Activated CD4-positive, alpha-beta T cell treated with anti-CD3 and anti-CD28 coated beads for 48 hours (primary cell): ENCODE results near the gene FBXO11.
"Not testable (repeated sequence)": the region's sequence is repeated elsewhere in the genome, so short reads cannot be mapped to it uniquely, and the experiment has no call there.

Experiments
- DNase-seq: peaks from one replicate; pipeline ENCODE4 v3.0.0-alpha.2; 2020

FBXO11 gene

DNA sequence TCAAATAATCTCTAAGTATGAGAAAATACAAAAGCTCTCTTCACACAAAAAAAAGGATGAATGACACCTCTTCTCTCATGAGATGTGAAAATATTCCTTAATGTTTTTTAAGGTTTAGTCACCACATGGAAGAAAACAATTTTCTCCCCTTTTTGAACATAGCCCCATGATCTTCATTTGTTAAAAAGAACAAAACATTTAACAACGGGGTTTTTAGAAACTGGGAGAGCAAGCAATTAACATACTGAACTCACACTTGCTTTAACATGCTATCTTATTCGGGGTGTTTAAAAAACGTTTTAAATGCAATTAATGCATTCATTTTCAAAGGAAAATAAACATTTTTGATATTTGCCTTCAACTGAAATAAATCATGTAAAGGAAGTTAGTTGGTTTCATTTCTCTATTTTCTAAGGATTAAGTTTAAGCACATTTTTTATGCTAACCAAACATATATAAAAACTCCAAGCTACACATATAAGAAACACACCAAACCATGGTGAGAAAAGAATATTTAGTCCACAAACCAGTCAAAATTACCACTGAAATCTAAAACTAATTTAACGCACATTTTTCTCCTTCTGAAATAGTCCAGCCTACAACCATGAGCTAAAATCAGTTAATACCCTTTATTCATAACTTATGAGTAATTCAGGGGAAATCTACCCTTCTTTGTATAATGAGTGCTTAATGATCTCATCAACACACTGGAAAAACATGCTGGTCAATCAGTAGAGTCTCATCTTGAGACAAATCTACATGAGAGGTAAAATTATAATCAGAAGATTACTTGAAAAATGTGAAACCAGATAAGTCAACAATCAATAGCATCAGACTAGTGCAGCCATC, 8.2 kb downstream of the FBXO11 start:
- no peak for DNase-seq

DNA sequence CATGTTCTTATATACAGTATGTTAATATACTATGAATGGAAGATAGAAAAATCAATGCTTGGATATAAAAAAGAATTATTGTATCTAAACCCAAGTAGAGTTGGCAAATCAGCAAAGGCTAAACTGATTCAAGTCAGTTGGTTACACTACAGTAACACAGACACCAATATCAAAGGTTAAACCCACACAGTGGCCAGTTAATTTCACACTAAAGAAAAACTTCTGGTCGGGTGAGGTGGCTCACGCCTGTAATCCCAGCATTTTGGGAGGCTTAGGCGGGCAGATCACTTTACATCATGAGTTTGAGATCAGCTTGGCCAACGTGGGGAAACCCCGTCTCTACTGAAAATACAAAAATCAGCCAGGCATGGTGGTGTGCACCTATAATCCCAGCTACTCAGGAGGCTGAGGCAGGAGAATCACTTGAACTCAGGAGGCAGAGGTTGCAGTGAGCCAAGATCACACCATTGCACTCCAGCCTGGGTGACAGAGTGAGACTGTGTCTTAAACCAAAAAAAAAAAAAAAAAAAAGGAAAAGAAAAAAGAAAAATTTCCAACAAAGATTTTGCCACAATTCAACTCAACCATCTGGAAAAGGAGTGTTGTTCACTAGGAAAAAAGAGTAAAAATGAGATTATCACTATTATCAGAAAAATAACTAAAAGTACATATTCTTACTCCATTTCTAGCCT, 9.0 kb downstream of the FBXO11 start:
- DNase-seq, result peak; percentile 24

DNA sequence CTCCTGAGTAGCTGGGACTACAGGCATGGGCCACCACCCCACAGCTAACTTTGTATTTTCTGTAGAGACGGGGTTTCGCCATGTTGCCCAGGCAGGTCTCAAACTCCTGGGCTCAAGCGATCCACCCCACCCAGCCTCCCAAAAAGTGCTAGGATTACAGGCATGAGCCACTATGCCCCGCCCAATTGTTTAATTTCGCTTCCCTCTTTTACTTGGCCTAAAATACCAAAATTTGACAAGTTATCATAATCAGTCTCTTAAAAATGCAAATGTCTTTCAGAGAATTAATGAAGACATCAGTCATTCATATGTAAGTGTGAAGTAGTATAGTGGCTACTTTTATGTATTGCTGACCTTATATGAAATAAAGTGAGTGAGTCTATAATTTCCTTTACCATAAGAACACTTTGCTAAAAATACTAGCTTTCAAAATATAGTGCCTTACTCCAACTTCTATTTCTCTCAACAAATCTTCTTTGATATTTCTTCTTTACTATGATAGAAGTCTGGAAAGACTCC, 9.8 kb downstream of the FBXO11 start:
- DNase-seq, result no peak

DNA sequence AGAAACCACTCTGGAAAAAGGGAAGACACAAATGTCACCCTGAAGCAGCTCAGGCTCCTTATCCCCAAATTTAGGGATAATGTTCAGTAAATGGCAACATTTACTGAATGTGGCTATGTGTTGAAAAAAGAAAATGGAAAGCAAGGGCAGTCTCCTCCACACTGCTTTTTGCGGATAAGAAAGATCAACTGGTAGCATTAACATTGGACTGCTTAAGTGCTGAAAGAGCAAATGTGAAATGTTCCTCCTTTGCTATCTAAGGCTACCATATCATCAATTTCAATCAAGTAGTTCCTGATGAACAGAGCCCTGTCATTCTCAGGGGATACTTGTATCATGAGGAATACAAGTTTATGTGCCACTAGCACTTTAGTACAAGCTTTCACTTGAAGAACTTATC, 12.5 kb downstream of the FBXO11 start:
- no peak for DNase-seq

DNA sequence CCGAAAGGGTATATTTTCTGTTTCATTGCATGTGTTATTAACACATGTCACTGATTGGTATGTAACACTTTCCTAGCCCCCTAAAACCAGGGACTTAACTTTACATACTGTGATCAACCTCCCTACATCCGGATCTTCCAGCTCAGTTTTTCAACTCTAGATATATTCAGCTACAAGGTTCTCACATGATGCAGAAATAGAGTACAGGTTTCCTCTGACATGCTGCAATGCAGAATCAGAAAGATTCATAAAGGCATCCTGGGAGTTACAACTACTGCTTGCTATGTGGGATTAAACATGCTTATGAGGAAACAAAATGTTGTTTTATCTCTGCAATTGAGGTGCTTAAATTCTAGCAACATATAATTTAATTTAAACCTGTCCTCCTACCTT, 14.0 kb downstream of the FBXO11 start:
- DNase-seq, result no peak

DNA sequence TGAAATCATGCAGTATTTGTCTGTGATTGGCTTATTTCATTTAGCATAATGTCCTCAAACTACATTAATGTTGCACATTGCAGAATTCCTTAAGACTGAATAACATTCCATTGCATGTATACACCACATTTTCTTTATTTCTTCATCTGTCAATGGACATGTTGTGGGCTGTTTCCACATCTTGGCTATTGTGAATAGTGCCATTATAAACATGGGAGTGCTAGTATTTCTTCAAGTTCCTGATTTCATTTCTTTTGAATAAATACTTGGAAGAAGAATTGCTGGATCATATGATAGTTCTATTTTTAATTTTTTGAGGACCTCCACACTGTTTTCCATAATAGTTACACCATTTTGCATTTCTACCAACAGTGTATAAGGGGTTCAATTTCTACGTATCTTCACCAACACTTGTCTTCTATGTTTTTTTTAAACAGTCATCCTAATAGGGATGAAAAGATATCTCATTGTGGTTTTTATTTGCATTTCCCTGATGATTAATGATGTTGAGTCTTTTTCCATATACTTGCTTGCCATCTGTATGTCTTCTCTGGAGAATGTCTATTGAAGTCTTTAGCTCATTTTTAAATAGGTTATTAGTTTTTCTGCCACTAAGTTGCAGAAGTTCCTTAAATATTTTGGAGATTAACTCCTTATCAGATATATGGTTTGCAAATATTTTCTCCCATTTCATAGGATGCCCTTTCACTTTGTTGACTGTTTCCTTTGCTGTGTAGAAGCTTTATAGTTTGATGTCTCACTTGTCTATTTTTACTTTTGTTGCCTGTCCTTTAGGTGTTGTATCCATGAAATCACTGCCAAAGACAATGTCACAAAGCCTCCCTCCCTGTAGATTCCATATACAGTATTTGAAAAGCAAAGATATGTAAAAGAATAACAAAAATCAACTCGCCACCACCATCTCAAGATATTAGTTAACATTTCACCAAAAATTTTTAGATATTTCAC, 14.6 kb downstream of the FBXO11 start:
- DNase-seq, result no peak

DNA sequence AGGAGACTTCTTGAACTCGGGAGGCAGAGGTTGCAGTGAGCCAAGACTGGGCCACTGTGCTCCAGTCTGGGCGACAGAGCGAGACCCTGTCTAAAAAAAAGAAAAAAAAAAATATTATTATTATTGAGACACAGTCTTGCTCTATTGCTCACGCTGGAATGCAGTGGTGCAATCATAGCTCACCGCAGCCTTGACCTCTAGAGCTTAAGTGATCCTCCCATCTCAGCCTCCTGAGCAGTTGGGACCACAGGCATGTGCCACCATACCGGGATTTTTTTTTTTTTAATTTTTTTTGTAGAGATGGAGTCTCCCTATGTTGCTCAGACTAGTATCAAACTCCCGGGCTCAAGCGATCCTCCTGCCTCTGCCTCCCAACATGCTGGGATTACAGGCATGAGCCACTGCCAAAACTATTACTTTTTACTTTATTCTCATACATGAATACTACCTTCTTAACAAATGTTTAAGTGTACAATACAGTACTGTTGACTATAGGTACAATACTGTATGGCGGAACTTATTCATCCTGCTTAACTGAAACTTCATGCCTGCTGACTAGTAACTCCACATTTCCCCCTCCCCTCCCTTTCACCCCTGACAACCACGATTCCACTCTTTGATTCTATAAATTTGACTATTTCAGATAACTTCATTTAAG, 15.5 kb downstream of the FBXO11 start:
- DNase-seq, result no peak

DNA sequence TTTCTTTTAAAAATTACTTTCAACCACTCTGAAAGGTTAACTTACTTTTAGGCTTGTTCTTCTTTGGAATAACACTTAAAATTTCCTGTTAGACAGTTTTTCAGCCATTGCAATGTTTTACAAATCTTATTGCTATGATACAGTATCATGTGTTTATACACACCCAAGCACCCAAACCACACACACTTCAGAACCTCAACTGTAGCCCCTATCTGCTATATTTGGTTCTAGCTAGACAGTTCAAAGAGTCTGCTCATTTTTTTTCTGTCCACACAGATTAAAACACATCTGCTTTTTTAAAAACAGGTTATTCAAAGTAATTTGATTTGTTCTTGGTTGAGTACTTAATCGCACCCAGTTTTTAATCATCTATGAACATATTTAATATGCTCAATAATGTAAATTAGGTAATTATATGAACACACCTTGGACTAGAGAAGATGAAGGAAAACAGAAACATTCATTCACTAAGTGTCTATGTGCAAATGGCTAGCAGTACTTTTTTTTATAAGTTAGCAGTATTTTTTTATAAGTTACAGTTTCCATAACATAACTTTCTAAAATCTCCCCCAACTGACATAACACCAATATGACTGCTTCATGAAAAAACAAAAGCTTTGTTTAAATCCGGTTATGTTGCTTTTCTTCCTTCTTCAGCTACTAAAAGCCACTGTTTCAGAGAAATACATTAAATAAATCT, 17.6 kb downstream of the FBXO11 start:
- DNase-seq, result no peak

DNA sequence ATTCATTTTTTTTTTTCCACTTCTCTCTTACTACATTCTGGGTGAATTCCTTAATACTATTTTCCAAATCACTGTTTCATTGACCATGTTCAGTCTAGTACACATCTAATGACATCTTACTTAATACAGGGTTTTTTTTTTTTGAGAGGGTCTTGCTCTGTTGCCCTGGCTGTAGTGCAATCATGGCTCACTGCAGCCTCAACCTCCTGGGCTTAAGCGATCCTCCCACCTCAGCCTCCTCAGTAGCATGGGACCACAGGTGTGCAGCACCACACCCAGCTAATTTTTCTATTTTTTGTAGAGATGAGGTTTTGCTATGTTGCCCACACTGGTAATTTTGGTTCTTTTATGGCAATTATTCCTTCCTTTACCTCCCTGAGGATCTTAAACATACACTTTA, 29.4 kb downstream of the FBXO11 start:
- no peak for DNase-seq

DNA sequence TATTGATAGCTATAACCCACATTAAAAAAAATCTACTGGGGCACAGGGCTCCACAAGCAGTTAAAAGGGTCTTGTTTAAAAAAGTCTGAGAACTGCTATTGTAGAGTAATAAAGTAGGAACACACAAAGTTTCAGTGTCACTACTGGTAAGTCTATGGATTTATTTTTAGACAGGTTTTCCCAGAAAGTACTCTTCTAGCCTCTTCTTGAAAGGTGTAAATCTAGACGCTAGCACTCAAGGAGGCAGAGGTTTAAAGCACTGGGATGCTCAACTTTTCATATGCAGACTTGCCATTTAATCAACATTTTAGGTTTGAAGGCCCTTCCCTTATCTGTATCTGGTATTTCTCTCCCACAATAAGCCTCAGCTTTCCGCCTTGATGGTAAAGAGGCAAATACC, 33.4 kb downstream of the FBXO11 start:
- DNase-seq, result no peak

DNA sequence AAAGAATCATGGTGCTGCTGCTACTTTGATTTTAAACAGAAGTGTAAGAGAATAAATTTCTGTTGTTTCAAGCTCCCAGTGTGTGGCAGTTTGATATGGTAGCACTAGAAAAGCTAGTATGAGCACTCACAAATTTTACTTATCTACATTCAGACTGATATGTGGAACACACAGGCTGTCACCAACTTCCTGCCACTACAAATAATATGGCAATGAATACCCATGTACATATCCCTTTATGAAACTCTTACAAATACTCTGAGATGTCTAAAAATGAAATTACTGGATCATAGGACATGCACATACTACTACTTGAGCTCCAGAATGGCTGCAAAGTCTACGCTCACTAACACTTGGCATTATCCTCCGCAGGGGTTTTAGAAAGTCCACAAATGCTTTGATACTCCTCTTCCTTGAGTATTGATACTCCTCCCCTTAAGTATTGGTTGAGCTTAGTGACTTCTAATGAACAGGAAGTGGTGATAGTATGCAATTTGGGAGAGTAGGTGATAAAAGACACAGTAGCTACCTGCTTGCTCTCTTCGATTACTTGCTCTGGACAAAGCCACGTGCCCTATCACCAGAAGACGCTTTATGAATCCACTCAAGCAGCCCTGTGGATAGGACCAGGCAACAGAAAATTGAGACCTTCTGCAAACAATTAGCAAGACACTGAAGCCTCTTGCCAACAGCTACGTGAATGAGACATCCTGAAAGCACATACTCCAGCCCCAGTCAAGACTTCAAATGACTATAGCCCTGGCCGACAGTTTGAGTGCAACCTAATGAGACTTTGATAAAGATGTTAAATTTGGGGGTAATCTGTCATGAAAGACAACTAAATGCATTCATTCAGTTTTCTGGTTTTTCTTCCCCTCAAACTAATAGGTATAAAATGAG, 35.4 kb downstream of the FBXO11 start:
- DNase-seq, result no peak

DNA sequence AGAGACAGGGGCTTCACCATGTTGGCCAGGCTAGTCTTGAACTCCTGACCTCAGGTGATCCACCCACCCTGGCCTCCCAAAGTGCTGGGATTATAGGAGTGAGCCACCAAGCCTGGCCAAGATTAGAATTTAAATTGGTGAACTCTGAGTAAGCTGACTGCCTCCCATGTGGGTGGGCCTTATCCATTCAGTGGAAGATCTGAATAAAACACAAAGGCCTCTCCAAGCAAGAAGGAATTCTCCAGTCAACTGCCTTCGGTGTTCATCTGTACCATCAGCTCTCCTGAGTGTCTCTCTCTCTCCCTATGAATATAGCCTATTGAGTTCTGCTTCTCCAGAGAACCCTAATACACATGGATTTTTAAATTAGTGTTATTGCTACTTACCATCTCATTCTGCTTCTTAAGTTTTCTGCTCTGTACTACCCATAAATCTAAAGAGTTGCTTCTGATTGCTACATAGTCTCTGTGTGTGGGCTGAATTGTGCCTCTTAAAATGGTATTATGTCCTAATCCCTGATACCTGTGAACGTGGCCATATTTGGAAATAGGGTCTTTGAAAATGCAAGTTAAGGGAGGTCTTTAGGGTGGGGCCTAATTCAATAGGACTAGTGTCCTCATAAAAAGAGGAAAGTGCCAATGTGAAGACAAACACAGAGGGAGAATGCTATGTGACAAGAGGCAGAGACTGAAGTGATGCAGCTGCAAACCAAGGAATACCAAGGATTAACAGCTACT, 36.3 kb downstream of the FBXO11 start:
- DNase-seq, result no peak

DNA sequence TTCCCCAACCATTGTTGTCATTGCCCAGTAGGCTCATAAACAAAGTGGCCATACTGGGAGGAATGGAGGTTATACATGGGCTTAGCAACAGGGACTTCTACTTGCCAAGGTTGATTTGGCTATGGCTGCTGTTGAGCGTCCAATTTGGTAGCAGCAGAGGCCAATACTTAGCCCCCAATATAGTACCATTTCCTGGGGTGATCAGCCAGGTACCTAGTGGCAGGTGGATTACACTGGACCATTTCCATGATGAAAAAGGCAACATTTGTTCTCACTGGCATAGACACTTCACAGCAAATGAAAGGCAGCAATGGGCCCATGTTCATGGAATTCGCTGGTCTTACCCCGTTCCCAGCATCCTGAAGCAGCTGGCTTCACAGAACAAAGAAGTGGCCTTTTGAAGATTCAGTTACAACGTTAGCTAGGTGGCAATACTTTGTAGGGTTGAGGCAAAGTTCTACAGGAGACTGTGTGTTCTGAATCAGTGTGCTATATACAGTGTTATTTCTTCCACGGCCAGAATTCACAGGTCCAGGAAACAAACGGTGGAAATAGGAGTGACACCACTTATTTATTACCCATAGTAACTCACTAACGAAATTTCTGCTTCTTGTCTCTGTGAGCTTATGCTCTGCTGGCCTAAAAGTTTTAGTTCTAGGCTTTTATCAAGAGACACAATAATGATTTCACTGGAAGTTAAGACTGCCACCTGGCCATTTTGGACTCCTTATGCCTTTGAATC, 37.5 kb downstream of the FBXO11 start:
- no peak for DNase-seq

DNA sequence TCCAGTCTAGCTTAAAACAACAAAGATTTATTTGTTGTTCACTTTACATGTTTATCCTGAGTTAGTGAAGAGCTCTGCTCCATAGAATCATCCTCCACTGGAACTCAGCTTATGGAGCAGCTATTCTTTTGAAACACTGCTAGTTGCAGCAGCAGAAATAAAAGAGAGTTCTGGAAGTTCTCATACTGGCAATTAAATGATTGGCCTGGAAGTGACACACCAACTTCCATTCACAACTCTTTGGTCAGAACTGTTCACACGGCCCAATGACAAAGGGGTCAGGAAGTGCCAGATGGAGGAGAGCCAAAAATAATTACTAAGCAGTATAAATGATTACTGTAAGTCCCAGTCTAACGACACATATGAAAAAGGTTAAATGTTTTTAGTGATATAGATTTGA, 39.1 kb downstream of the FBXO11 start:
- DNase-seq, result no peak

DNA sequence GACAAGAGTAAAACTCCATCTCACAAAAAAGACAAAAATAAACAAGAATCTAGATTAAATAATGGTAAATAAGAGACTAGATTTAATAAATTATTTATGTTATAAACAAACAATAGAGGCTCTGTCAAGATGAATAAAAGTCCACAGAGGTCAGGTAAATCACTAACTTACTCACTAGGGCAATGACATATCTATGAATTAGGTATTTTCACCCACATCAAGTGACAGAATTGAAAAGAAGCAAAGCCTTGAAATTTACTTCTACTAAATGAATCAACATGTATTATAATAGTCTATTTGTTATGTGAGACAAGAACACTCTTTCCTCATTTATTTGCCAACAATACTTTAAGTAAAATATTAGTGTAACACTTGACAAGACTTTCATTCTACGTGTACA, 41.7 kb downstream of the FBXO11 start:
- no peak for DNase-seq

DNA sequence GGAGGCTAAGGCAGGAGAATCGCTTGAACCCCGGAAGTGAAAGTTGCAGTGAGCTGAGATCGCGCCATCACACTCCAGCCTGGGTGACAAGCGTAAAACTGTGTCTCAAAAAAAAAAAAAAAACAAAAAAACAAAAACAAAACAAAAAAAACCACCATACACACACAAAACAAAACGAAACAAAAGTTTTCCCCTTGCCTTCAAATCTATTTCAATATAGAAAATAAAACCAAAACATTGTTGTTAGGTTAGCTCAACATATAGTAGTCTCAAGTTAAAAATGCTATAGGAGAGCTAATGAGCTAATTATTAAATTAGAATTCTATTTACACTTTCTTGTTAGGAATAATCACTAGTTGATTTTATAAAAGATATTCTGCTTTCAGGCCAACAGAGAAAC, 43.3 kb downstream of the FBXO11 start:
- no peak for DNase-seq

DNA sequence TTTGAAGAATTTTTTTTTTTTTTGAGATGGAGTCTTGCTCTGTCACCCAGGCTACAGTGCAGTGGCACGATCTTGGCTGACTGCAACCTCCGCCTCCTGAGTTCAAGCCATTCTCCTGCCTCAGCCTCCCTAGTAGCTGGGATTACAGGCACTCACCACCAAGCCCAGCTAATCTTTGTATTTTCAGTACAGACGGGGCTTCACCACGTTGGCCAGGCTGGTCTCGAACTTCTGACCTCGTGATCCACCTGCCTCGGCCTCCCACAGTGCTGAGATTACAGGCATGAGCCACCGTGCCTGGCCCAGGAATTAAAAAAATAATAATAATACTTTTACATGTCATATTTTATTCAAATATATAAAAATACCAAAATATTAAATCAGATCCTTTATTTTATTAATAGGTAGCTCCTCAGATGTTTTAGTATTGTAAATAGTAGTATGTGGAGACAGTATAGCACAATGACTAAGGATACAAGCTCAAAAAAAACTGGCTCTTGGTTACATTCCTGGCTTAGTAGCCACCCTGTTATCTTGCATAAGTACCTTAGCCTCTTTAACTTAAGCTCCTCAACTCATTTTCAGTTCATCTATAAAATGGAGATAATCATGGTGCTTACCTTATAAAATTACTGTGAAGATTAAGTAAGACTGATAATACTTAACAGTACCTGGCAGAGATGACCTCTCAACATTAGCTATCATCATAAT, 53.1 kb downstream of the FBXO11 start:
- not testable (repeated sequence) for DNase-seq

DNA sequence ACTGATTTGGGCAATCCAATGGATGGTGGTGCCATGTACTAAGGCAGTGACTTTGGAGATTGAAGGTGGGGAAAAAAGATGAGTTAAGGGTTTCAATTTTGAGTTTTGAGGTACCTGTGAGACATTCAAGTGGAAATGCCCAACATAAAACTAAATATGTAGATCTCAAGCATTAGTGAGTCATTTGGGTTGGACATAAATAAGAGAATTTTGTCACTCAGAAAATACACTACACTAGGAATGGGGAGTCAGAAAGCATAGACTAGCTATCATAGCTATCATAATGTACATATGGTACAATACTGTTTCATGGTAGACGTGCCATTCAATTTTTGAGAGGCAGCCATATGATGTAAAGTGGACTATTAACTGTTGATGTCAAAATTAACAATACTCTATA, 56.1 kb downstream of the FBXO11 start:
- no peak for DNase-seq

DNA sequence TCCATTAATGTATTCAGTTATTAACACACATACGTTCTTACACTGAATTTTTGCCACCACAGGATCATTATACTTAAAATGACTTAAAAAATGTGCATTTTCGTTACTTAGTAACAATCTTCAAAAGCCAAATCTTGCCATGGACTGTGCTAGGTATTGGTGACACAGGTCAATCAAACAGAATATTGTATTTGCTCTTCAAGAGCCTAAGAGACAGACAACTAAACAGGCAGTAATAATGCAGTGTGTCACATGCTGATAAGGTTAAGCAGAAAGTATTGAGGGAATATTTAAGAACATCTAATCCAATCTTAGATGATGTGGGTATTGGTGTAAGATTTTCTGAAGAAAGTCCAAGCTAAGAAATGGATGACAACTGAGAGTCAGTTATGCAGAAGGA, 56.9 kb downstream of the FBXO11 start:
- no peak for DNase-seq
